Activated CD8-positive, alpha-beta memory T cell treated with anti-CD3 and anti-CD28 coated beads for 1 hour (primary cell): ENCODE results near the gene ZSCAN1.

Source experiments
- DNase-seq, 2 donors: peaks; one replicate each; pipeline ENCODE4 v3.0.0-alpha.2; 2020; ENCODE audit warnings: low read depth in 1 of 2; ENCODE audit errors: extremely low read depth in 1 of 2

Gene ZSCAN1

GRCh38 chr19:58079792-58080191, 46.0 kb downstream of the ZSCAN1 start:
- no peak for DNase-seq

- DNase-seq, result no peak
These were observed 49.2 kb downstream of the ZSCAN1 start for GRCh38 chr19:58083021-58083420.

- DNase-seq, result no peak
These were observed 50.9 kb downstream of the ZSCAN1 start for GRCh38 chr19:58084596-58085347.

- DNase-seq, result no peak
These were observed 51.6 kb downstream of the ZSCAN1 start for GRCh38 chr19:58085348-58085875.

DNA sequence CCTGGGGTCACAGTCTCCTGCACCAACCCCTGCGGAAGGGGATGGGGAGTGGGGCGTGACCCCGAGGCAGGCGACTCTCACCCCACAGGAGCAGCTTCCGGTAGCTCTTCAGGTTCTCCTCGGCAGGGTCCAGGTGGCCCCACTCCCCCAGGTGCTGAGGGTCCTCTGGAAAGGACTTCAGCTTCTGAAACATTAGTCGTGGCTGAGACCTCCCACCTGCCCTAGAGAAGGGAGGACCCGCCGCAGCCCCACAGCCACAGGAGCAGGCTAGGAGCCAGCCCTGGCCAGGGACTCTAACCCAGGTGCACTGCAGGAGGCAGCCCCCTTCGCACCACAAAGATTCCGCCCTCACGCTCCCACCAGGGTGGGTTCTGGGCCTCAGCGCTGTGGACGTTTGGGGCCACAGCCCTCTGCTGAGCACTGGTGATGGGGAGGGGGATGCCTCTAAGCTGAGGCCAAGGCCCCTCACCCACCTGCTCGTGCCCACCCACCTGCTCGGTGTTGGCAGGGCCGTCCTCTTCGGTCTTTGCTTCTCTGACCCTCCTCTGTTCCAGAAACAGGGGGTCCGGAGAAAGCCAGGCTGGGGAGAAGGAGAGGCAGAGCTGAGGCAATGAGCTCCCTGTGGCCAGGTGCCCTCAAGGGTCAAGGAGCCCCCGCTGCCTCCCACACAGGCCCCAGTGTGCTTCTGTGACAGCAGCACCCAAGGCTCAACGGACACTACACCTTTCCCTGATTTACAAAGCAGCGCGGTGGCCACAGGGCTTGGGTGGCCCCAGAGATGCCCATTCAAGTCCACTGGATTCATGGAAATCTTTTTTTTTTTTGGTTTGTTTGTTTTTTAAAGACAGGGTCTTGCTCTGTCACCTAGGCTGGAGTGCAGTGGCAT, 53.2 kb downstream of the ZSCAN1 start:
- no peak for DNase-seq

DNA sequence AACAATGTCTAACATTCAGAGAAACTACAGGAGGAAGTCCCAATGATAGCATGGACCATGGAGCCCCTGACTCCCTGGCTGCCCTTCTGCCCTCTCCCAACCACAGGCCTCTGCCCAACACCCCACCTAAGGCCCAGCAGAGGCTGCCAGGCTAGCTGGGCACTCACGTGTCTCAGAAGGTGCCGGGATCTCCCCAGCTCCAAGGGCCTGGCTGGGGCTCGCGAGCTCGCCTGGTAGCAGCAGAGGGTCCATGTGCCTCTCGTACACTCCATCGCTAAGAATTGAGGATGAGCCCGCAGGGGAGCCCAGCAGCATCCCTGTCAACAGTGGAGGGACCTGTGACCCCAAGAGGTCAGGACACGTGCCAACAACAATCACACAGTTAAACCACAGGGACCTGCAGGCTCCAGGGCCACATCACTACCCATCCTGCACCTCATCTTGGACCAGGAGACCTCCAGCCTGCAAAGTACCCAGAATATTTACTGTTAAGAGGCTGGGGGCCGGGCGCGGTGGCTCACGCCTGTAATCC, 54.8 kb downstream of the ZSCAN1 start:
- no peak for DNase-seq

GRCh38 chr19:58089846-58090245, 56.0 kb downstream of the ZSCAN1 start:
- DNase-seq, result no peak

DNA sequence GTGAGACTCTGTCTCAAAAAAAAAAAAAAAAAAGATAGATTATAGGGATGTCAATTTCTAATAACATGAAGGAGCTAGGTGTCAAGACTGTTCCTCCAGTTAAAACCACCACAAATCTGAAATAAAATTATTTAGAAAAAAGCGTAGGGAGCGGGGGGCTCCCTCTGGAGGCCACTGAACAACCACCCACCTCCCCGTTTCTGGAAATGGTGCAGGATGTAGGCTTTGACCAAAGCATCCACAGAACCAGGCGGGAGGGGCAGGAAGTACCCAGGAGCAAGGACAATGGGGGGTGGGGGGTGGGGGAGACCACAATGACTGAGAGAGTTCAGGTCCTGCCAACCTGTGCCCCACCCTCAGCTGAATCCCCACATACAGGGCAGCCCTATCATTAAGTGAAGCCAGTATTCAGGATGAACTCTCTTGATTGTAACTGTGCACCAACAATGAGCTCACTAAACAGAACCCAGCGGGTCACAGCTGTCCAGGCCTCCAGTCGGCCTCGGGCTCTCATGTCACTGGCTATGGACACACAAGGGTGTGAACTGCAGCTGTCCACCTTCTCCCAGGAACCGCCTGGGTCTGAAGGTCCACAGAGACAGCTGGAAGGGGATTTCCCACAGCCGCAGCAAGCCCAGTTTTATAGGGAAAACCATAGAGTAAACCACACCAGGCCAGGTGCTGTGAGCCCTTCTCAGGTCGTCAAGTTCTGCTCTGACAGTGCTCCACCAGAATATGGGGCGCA, 57.6 kb downstream of the ZSCAN1 start:
- DNase-seq, result no peak

DNA sequence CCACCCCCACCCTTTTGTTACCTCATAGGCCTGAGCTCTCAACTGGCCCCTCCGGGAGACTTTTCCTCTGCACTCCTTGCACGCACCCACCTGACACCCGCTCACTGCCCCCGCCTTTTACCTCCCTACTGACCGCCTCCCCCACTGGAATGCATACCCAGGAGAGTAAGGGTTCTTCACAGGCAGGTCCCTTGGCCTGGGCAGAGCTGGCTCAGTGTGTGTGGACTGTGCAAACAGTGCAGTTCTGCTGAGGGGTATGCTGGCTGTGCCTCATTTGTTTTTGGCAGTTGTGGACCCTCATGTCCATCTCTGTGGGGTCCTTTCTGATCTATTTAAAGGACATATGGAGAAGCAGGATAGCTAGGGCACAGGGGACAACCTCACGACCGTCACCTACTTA, 59.2 kb downstream of the ZSCAN1 start:
- no peak for DNase-seq

- no peak for DNase-seq
These were observed 61.5 kb downstream of the ZSCAN1 start for GRCh38 chr19:58095328-58095727.

DNA sequence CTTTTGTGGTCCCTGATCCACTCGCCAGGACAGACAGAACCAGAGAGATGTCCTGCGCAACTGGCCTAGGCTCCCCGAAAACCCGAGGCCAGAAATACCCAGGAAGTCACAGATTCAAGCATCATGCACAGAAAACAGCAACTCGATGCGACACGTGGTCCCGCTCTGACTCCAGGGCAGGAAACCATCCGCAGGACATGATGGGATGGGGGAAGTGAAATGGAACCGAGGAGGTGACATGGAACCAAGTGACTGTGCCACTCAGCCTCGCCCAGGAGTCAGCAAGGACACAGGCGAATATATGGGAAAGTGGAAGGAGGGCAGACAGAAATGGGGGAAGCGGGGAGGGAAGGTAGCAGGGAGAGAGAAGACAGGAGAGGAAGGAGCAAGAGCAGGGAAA, 63.1 kb downstream of the ZSCAN1 start:
- DNase-seq, result no peak

GRCh38 chr19:58097349-58097748, 63.5 kb downstream of the ZSCAN1 start:
- DNase-seq, result no peak

DNA sequence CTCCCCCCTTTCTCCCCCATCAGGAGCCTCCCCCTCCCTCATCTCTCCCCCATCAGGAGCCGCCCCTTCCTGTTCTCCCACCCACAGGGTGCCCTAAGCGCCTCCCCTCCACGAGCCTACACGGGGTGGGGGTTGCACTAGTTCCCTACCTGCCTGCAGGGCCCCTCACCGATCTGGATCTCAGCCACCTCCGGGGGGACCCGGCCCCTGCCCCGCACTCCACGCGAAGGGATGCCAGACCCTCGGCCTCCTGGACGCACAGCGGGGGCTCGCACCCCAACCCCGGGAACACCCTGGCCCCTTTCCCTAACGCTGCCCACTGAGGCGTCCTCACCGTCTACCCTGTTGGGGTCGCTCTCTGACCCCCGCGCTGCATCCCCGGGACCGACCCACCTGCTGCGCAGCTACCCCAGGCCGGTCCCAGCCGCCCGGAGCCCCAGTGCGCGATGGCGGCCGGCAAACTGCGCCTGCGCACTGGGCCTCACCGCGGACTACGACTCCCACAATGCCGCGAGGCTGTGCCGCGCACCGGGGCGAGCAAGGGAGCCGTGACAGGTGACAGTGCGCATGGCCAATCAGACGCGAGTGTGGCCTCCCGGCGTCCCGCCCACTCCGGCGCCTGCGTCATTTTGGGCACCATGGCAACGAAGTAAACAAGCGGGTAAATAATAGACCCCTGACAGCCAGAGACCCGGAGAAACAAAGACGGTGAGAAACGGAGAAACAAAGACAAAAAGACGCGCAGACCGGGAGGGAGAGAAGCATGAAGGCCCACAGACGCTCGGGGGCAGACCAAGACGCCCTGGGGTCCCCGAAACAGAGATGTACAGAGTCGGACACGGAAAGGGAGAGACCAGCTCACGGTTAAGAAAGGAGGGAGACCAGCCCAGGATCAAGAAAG, 64.2 kb downstream of the ZSCAN1 start, which contains the start of gene ZSCAN18:
ZSCAN18 (minus strand) TSS at position 451 of the 901 bp plus-strand sequence. CDS start 7,964 bp downstream, outside the sequence.
- DNase-seq, result peak; percentile 92 to 98

- no peak for DNase-seq
These were observed 64.8 kb downstream of the ZSCAN1 start for GRCh38 chr19:58098682-58098998.
